Right lobe of liver (tissue), 4 donors: ENCODE results near the gene GAA.
A peak's percentile ranks its signal among the peaks of the same experiment; 100 is the strongest.

Source experiments
- CTCF ChIP-seq, 4 donors: fragments of 200-600 bp in 3 of 4; fragments of 450-650 bp in 1 of 4; IDR thresholded peaks; one replicate each; pipeline versions ENCODE4 v1.5.1 to v1.8.0; 2016 to 2022; ENCODE audit warnings: antibody characterized with exemption in 4 of 4, mild to moderate bottlenecking in 2 of 4
- POLR2A ChIP-seq: fragments of 450-650 bp; IDR thresholded peaks from one replicate; pipeline ENCODE4 v1.6.1; 2017; ENCODE audit warnings: antibody characterized with exemption, mild to moderate bottlenecking
- donor health status: DM: no; HTN: no; CAD: no.
- donor health status: DM: no; HTN: no; CAD: no.
- donor health status: DM: no; HTN: yes; CAD: no.

DNA sequence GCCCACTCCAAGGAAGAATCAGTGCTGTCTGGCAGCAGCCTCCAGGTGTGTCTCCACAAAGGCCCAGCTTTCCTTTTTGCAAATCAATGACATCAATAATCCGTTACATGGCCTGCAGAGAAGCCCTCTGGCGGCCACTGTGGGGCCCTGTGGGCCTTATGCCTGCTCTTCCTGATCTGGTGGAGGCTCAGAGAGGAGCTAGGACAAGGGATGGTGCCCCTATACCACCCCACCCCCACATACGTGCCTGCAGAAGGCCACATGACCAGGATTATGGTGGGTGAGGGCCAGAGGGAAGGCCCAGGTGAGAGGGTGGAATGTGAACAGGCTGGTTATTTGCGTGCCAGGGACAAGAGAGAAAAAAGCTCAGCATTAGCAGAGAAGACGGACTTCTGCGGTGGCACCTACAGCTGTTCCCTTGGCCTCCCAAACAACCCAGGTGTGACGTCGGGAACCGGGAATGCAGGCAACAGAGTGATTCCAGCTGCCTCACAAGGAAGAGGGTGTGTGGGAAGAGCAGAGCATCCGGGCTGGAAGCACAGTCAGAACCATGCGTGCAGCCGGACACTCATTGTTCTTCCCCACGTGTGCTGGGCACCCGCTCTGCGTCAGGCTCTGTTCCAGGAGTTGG, 23.1 kb downstream of the GAA start:
- TF ChIP-seq POLR2A, result no peak
- peak; percentile 40 to 47 (median 44) for TF ChIP-seq CTCF (IDR thresholded peaks at IDR 0.05)
